SK-N-SH treated with all-trans-retinoic acid at 6 μM for 48 hours (cell line): ENCODE measurements around the gene SDHB.

Source experiments
- ATAC-seq: fragments of 200-7000 bp; cut with Tn5 transposase; 3 replicates; pipeline ENCODE4 v1.9.1; 2020; ENCODE audit warnings: mild to moderate bottlenecking, moderate library complexity
- ARNTL ChIP-seq: fragments of 450-650 bp; formaldehyde crosslinking; IDR thresholded peaks from 2 replicates; pipeline ENCODE4 v1.5.0; 2020; ENCODE audit warnings: low read depth, mild to moderate bottlenecking, moderate library complexity, borderline replicate concordance
- BACH2 ChIP-seq: fragments of 250-450 bp; sonication (Bioruptor Pico); IDR thresholded peaks from 2 replicates; pipeline ENCODE4 v1.9.0; 2021; ENCODE audit warnings: mild to moderate bottlenecking, borderline replicate concordance
- CREB5 ChIP-seq: fragments of 250-450 bp; sonication (Bioruptor Pico); IDR thresholded peaks from 2 replicates; pipeline ENCODE4 v1.5.1; 2020; ENCODE audit warnings: low read depth, mild to moderate bottlenecking, moderate library complexity
- CSDC2 ChIP-seq: fragments of 250-450 bp; sonication (Bioruptor Pico); IDR thresholded peaks from 2 replicates; pipeline ENCODE4 v1.5.0; 2020; ENCODE audit warnings: mild to moderate bottlenecking, moderate library complexity
- CSRNP3 ChIP-seq: fragments of 250-450 bp; sonication (Bioruptor Pico); IDR thresholded peaks from 2 replicates; pipeline ENCODE4 v1.5.1; 2021; ENCODE audit warnings: mild to moderate bottlenecking, moderate library complexity
- ESRRG ChIP-seq: fragments of 250-450 bp; sonication (Bioruptor Pico); IDR thresholded peaks from 2 replicates; pipeline ENCODE4 v1.6.1; 2021; ENCODE audit warnings: mild to moderate bottlenecking
- GLIS3 ChIP-seq: fragments of 250-450 bp; sonication (Bioruptor Pico); IDR thresholded peaks from 2 replicates; pipeline ENCODE4 v1.5.0; 2020; ENCODE audit warnings: mild to moderate bottlenecking, moderate library complexity
- ISL1 ChIP-seq: fragments of 250-450 bp; sonication (Bioruptor Pico); IDR thresholded peaks from 2 replicates; pipeline ENCODE4 v2.1.2; 2022; ENCODE audit warnings: mild to moderate bottlenecking, moderate library complexity
- OSR1 ChIP-seq: fragments of 250-450 bp; sonication (Bioruptor Pico); IDR thresholded peaks from 2 replicates; pipeline ENCODE4 v1.8.0; 2022; ENCODE audit warnings: moderate library complexity, mild to moderate bottlenecking, inconsistent platforms
- PATZ1 ChIP-seq: fragments of 250-450 bp; sonication (Bioruptor Pico); IDR thresholded peaks from 2 replicates; pipeline ENCODE4 v1.8.0; 2020; ENCODE audit warnings: mild to moderate bottlenecking, moderate library complexity, borderline replicate concordance
- POU6F1 ChIP-seq: fragments of 250-450 bp; sonication (Bioruptor Pico); IDR thresholded peaks from 2 replicates; pipeline ENCODE4 v1.8.0; 2021; ENCODE audit warnings: low read depth, mild to moderate bottlenecking, moderate library complexity, borderline replicate concordance
- PPARA ChIP-seq: fragments of 250-450 bp; sonication (Bioruptor Pico); IDR thresholded peaks from 2 replicates; pipeline ENCODE4 v1.5.0; 2020; ENCODE audit warnings: mild to moderate bottlenecking, borderline replicate concordance
- RARB ChIP-seq: fragments of 250-450 bp; sonication (Bioruptor Pico); IDR thresholded peaks from 2 replicates; pipeline ENCODE4 v1.8.0; 2021; ENCODE audit warnings: mild to moderate bottlenecking, moderate library complexity
- SNAI2 ChIP-seq: fragments of 250-450 bp; sonication (Bioruptor Pico); IDR thresholded peaks from 2 replicates; pipeline ENCODE4 v1.5.0; 2020; ENCODE audit warnings: mild to moderate bottlenecking, moderate library complexity
- TCF4 ChIP-seq: fragments of 250-450 bp; sonication (Bioruptor Pico); IDR thresholded peaks from 2 replicates; pipeline ENCODE4 v1.8.0; 2021; ENCODE audit warnings: mild to moderate bottlenecking, moderate library complexity, borderline replicate concordance
- TOX ChIP-seq: fragments of 250-450 bp; sonication (Bioruptor Pico); IDR thresholded peaks from 2 replicates; pipeline ENCODE4 v1.8.0; 2021; ENCODE audit warnings: mild to moderate bottlenecking, moderate library complexity, borderline replicate concordance
- TSHZ2 ChIP-seq: fragments of 250-450 bp; sonication (Bioruptor Pico); IDR thresholded peaks from 2 replicates; pipeline ENCODE4 v1.5.0; 2020; ENCODE audit warnings: mild to moderate bottlenecking, moderate library complexity
- ZC3H10 ChIP-seq: fragments of 250-450 bp; sonication (Bioruptor Pico); IDR thresholded peaks from 2 replicates; pipeline ENCODE4 v1.5.1; 2021; ENCODE audit warnings: mild to moderate bottlenecking, moderate library complexity
- ZFP3 ChIP-seq: fragments of 250-450 bp; sonication (Bioruptor Pico); IDR thresholded peaks from 2 replicates; pipeline ENCODE4 v1.5.0; 2020; ENCODE audit warnings: mild to moderate bottlenecking, moderate library complexity
- ZNF565 ChIP-seq: fragments of 450-650 bp; formaldehyde crosslinking; conservative IDR thresholded peaks from 2 replicates; pipeline ENCODE4 v1.5.0; 2020; ENCODE audit warnings: low read depth, mild to moderate bottlenecking, moderate library complexity
- ZNF70 ChIP-seq: fragments of 450-650 bp; formaldehyde crosslinking; IDR thresholded peaks from 2 replicates; pipeline ENCODE4 v1.5.0; 2020; ENCODE audit warnings: mild to moderate bottlenecking, moderate library complexity
- ZNF8 ChIP-seq: fragments of 450-650 bp; formaldehyde crosslinking; IDR thresholded peaks from 2 replicates; pipeline ENCODE4 v1.5.0; 2020; ENCODE audit warnings: mild to moderate bottlenecking, moderate library complexity

SDHB gene

GRCh38 chr1:17023102-17023501, 30.7 kb downstream of the SDHB start:
- no peak for ATAC-seq
- no peak for TF ChIP-seq PPARA (CRISPR knock-in tag)
- TF ChIP-seq PATZ1 (CRISPR knock-in tag) = no peak
- TF ChIP-seq OSR1 (CRISPR knock-in tag) = no peak
- no peak for TF ChIP-seq ISL1 (CRISPR knock-in tag)
- no peak for TF ChIP-seq GLIS3 (CRISPR knock-in tag)
- no peak for TF ChIP-seq TCF4 (CRISPR knock-in tag)
- no peak for TF ChIP-seq ZNF70 (CRISPR knock-in tag)

GRCh38 chr1:17021896-17022295, 31.9 kb downstream of the SDHB start:
- TF ChIP-seq ZNF8 (CRISPR knock-in tag) (no peak), TSHZ2 (no peak), ZFP3 (CRISPR knock-in tag) (no peak), ZC3H10 (CRISPR knock-in tag) (no peak), POU6F1 (CRISPR knock-in tag) (no peak), ZNF70 (CRISPR knock-in tag) (no peak), PPARA (CRISPR knock-in tag) (no peak), CSDC2 (CRISPR knock-in tag) (no peak), CSRNP3 (no peak), TCF4 (CRISPR knock-in tag) (no peak), ESRRG (CRISPR knock-in tag) (no peak), ZNF565 (no peak), OSR1 (CRISPR knock-in tag) (no peak), BACH2 (CRISPR knock-in tag) (no peak), SNAI2 (CRISPR knock-in tag) (no peak), CREB5 (CRISPR knock-in tag) (no peak), TOX (no peak), ISL1 (CRISPR knock-in tag) (no peak), RARB (no peak), ARNTL (CRISPR knock-in tag) (no peak)
- ATAC-seq = no peak

GRCh38 chr1:17020502-17020901, 33.3 kb downstream of the SDHB start:
- ATAC-seq = no peak
- TF ChIP-seq OSR1 (CRISPR knock-in tag) (no peak), BACH2 (CRISPR knock-in tag) (no peak), TCF4 (CRISPR knock-in tag) (no peak), ZNF8 (CRISPR knock-in tag) (no peak), POU6F1 (CRISPR knock-in tag) (no peak), CSRNP3 (no peak), ZC3H10 (CRISPR knock-in tag) (no peak), ISL1 (CRISPR knock-in tag) (no peak), CSDC2 (CRISPR knock-in tag) (no peak), ARNTL (CRISPR knock-in tag) (no peak), ESRRG (CRISPR knock-in tag) (no peak), CREB5 (CRISPR knock-in tag) (no peak), RARB (no peak), TOX (no peak), GLIS3 (CRISPR knock-in tag) (no peak), ZNF565 (no peak)
